Liver (tissue), 9 donors: ENCODE results near the gene SYCP2L. TPM values are rescaled to one million over a fixed set of nuclear protein-coding genes. Genes with fewer than 3 reads are reported as not detected.

Experiments used
- DNase-seq: peaks from one replicate; pipeline ENCODE4 v3.0.0-alpha.2; 2017; ENCODE audit warnings: low spot score
- H3K27ac ChIP-seq, 2 donors: one replicate each; pipeline ENCODE4 v1.7.0; 2013; ENCODE audit warnings: inconsistent platforms in 2 of 2, low read length in 2 of 2, control low read depth in 1 of 2, low read depth in 1 of 2, mild to moderate bottlenecking in 1 of 2
- H3K27me3 ChIP-seq, 4 donors: one replicate each; pipeline versions ENCODE4 v1.6.1 to v1.7.0; 2013; ENCODE audit warnings: low read length in 3 of 4, inconsistent platforms in 1 of 4, mild to moderate bottlenecking in 1 of 4, moderate library complexity in 1 of 4; ENCODE audit not compliant: control insufficient read depth in 4 of 4, insufficient read depth in 4 of 4
- H3K36me3 ChIP-seq, 4 donors: one replicate each; pipeline versions ENCODE4 v1.6.1 to v1.7.0; 2013; ENCODE audit warnings: low read length in 3 of 4, mild to moderate bottlenecking in 3 of 4, low read depth in 1 of 4, moderate library complexity in 1 of 4; ENCODE audit not compliant: control insufficient read depth in 4 of 4, insufficient read depth in 3 of 4
- H3K4me1 ChIP-seq, 4 donors: one replicate each; pipeline versions ENCODE4 v1.6.1 to v1.7.0; 2013; ENCODE audit warnings: low read length in 3 of 4, mild to moderate bottlenecking in 3 of 4, moderate library complexity in 1 of 4; ENCODE audit not compliant: control insufficient read depth in 4 of 4, insufficient read depth in 4 of 4
- H3K4me3 ChIP-seq, 3 donors: one replicate each; pipeline versions ENCODE4 v1.6.1 to v1.7.0; 2013; ENCODE audit warnings: low read length in 3 of 3, control low read depth in 1 of 3, low read depth in 1 of 3, mild to moderate bottlenecking in 1 of 3
- H3K9ac ChIP-seq, 2 donors: one replicate each; pipeline ENCODE4 v1.7.0; 2013; ENCODE audit warnings: low read length in 2 of 2, mild to moderate bottlenecking in 2 of 2, moderate library complexity in 2 of 2, control low read depth in 1 of 2, low read depth in 1 of 2
- H3K9me3 ChIP-seq, 4 donors: one replicate each; pipeline versions ENCODE4 v1.6.1 to v1.7.0; 2013; ENCODE audit warnings: low read length in 3 of 4; ENCODE audit not compliant: control insufficient read depth in 4 of 4
- ATF3 ChIP-seq: IDR thresholded peaks from 2 replicates; pipeline ENCODE4 v1.6.1; 2016; ENCODE audit warnings: antibody characterized with exemption
- CTCF ChIP-seq: fragments of 150-350 bp; IDR thresholded peaks from 2 replicates; pipeline ENCODE4 v1.5.1; 2017; ENCODE audit warnings: improper control_type of control experiment, low read depth, low read length; ENCODE audit not compliant: missing input control
- EGR1 ChIP-seq, 2 donors: IDR thresholded peaks; 2 replicates each; pipeline ENCODE4 v1.6.1; 2016 to 2018; ENCODE audit warnings: antibody characterized with exemption in 2 of 2, low read depth in 2 of 2
- FOXA2 ChIP-seq: IDR thresholded peaks from 2 replicates; pipeline ENCODE4 v1.6.1; 2016; ENCODE audit warnings: antibody characterized with exemption
- GABPA ChIP-seq, 2 donors: IDR thresholded peaks in 1 of 2; conservative IDR thresholded peaks in 1 of 2; 2 replicates each; pipeline ENCODE4 v1.6.1; 2016; ENCODE audit warnings: antibody characterized with exemption in 2 of 2, mild to moderate bottlenecking in 1 of 2, moderate library complexity in 1 of 2
- HNF4A ChIP-seq, 2 donors: conservative IDR thresholded peaks; 2 replicates each; pipeline ENCODE4 v1.6.1; 2016; ENCODE audit warnings: antibody characterized with exemption in 2 of 2, mild to moderate bottlenecking in 2 of 2
- HNF4G ChIP-seq: IDR thresholded peaks from 2 replicates; pipeline ENCODE4 v1.6.1; 2016; ENCODE audit warnings: antibody characterized with exemption
- JUND ChIP-seq, 2 donors: IDR thresholded peaks; 2 replicates each; pipeline ENCODE4 v1.6.1; 2016; ENCODE audit warnings: antibody characterized with exemption in 2 of 2
- MAX ChIP-seq: IDR thresholded peaks from 2 replicates; pipeline ENCODE4 v1.6.1; 2016; ENCODE audit warnings: antibody characterized with exemption
- NR2F2 ChIP-seq: IDR thresholded peaks from 2 replicates; pipeline ENCODE4 v1.6.1; 2016; ENCODE audit warnings: antibody characterized with exemption
- RAD21 ChIP-seq, 2 donors: IDR thresholded peaks; 2 replicates each; pipeline ENCODE4 v1.6.1; 2016; ENCODE audit warnings: antibody characterized with exemption in 2 of 2, mild to moderate bottlenecking in 2 of 2
- REST ChIP-seq: IDR thresholded peaks from 2 replicates; pipeline ENCODE4 v1.6.1; 2016; ENCODE audit warnings: antibody characterized with exemption, mild to moderate bottlenecking
- RXRA ChIP-seq, 2 donors: IDR thresholded peaks; 2 replicates each; pipeline ENCODE4 v1.6.1; 2017 to 2018; ENCODE audit warnings: antibody characterized with exemption in 2 of 2, mild to moderate bottlenecking in 1 of 2
- TAF1 ChIP-seq: conservative IDR thresholded peaks from 2 replicates; pipeline ENCODE4 v1.6.1; 2016; ENCODE audit warnings: antibody characterized with exemption, mild to moderate bottlenecking
- ZBTB33 ChIP-seq: IDR thresholded peaks from 2 replicates; pipeline ENCODE4 v1.6.1; 2016; ENCODE audit warnings: antibody characterized with exemption
- WGBS: extraction: QIAGEN DNeasy Blood & Tissue Kit; methylation state at CpG from one replicate; pipeline ENCODE4 v1.1.7; 2013; 5-methylcytosine and 5-hydroxymethylcytosine counted together
- polyA plus RNA-seq, 2 donors: library from polyadenylated mRNA; stranded (reverse) in 1 of 2; unstranded in 1 of 2; fragments of 200-250 nt in 1 of 2; fragments of >200 nt in 1 of 2; fragmentation: Nextera tagmentation in 1 of 2; extraction: Ambion mirVana in 1 of 2; gene quantifications; one replicate each; pipeline versions ENCODE4 v1.2.1 to v1.2.3, GENCODE V29; 2013 to 2015
- total RNA-seq, 2 donors: library from RNA; depleted of rRNA; stranded (reverse); fragments of >200 nt; gene quantifications; one replicate each; pipeline ENCODE4 v1.2.3, GENCODE V29; 2014
- donor health status: healthy.
- donor health status: healthy.
- donor health status: healthy.
- donor health status: healthy.
- donor health status: healthy.

The SYCP2L gene
- total and polyA plus RNA-seq, 4 donors = 0.28 to 0.33 TPM; not detected in 2

- Histone ChIP-seq H3K9ac (no peak overlapping the region), H3K4me1 (no peaks in the 10 kb centered on the region), H3K9me3 (no peaks in the 10 kb centered on the region), H3K36me3 (no peaks in the 10 kb centered on the region), H3K4me3 (no peak overlapping the region), H3K27me3 (no peaks in the 10 kb centered on the region), H3K27ac (no peak overlapping the region)
- no peak for DNase-seq
- WGBS = 64% methylated on average over 6 of the region's 6 CpGs
- no peak for TF ChIP-seq GABPA (IDR thresholded peaks at IDR 0.05 in 1 of 2, conservative IDR thresholded peaks at IDR 0.05 in 1 of 2)
- TF ChIP-seq ATF3 = no peak
- no peak for TF ChIP-seq HNF4G
- no peak for TF ChIP-seq NR2F2
- TF ChIP-seq RXRA (IDR thresholded peaks at IDR 0.05) = no peak
- TF ChIP-seq HNF4A (conservative IDR thresholded peaks at IDR 0.05) = no peak
- TF ChIP-seq EGR1 (IDR thresholded peaks at IDR 0.05; ENCODE audit: low read depth in 2 of 2) = no peak
- TF ChIP-seq TAF1 = no peak
- no peak for TF ChIP-seq ZBTB33
- TF ChIP-seq CTCF = no peak
- TF ChIP-seq REST = no peak
- TF ChIP-seq RAD21 (IDR thresholded peaks at IDR 0.05) = no peak
- TF ChIP-seq MAX = no peak
- TF ChIP-seq JUND (IDR thresholded peaks at IDR 0.05) = no peak
These were observed 8.1 kb downstream of the SYCP2L start for GRCh38 chr6:10894958-10895357.

GRCh38 chr6:10896691-10897090 is 9.8 kb downstream of the SYCP2L start:
- H3K4me3 ChIP-seq = no peak overlapping the region
- DNase-seq = no peak
- no peaks in the 10 kb centered on the region for H3K4me1 ChIP-seq
- no peak for TF ChIP-seq FOXA2
- TF ChIP-seq ZBTB33 = no peak
- TF ChIP-seq REST = no peak
- no peaks in the 10 kb centered on the region for H3K36me3 ChIP-seq
- H3K9ac ChIP-seq = no peak overlapping the region
- no peak overlapping the region for H3K27ac ChIP-seq
- H3K27me3 ChIP-seq = no peaks in the 10 kb centered on the region
- 75% methylated on average over 3 of the region's 3 CpGs for WGBS
- H3K9me3 ChIP-seq = no peaks in the 10 kb centered on the region
